Lung microvascular endothelial cell (primary cell): ENCODE results near the gene MRFAP1L1. TPM values are rescaled to one million over a fixed set of nuclear protein-coding genes. Genes with fewer than 3 reads are reported as not detected.
"Not testable (repeated sequence)": the region's sequence is repeated elsewhere in the genome, so short reads cannot be mapped to it uniquely, and the experiment has no call there.

Source experiments
- DNase-seq, 2 donors: peaks; one replicate each; pipeline versions ENCODE4 v3.0.0 to v3.0.0-alpha.2; 2010; ENCODE audit warnings: low read depth in 2 of 2
- total RNA-seq: library from RNA; depleted of rRNA; stranded (reverse); fragments of >200 nt; gene quantifications from 2 replicates; pipeline ENCODE4 v1.2.1, GENCODE V29; 2014

Gene MRFAP1L1
- total RNA-seq, 1 donor from 2014 or later: 40.1 TPM

GRCh38 chr4:6734165-6734786, 24.6 kb upstream of the MRFAP1L1 start:
- no peak for DNase-seq

DNA sequence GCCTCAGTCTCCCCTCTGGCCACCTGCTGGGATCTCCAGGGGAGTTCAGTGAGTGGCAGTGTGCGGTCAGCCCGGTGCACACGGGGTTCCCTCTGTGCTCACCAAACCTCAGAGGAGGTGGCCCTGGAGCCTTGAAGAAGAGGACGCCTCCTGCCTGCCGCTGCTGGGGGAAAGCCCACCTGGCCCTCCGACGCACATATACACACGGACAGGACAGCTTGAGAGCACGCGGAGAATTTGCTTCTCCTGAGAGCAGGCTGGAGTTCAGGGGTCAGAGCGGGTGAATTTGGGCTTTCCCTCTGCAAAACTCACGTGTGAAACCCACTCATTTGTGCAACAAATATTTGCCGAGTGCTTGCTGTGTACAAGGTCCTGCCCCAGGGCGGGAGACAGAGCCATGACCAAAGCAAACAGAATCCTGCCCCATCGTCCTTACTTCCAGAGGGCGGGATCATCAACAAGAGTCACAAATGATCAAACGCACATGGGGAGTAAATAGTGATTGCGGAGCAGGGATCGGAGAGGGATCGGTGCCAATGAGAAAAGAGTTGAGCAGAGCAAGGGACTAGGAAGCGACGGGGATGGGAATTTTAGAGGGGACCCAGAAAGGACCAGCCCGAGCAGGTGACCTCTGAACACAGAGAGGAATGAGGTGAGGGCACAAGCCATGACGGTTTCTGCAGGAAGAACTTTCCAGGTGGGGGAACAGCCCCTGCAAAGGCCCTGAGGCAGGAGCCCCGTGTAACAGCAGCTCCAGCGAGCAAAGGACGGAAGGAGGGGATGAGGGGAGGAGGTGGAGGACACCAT, 23.9 kb upstream of the MRFAP1L1 start:
- no peak for DNase-seq

DNA sequence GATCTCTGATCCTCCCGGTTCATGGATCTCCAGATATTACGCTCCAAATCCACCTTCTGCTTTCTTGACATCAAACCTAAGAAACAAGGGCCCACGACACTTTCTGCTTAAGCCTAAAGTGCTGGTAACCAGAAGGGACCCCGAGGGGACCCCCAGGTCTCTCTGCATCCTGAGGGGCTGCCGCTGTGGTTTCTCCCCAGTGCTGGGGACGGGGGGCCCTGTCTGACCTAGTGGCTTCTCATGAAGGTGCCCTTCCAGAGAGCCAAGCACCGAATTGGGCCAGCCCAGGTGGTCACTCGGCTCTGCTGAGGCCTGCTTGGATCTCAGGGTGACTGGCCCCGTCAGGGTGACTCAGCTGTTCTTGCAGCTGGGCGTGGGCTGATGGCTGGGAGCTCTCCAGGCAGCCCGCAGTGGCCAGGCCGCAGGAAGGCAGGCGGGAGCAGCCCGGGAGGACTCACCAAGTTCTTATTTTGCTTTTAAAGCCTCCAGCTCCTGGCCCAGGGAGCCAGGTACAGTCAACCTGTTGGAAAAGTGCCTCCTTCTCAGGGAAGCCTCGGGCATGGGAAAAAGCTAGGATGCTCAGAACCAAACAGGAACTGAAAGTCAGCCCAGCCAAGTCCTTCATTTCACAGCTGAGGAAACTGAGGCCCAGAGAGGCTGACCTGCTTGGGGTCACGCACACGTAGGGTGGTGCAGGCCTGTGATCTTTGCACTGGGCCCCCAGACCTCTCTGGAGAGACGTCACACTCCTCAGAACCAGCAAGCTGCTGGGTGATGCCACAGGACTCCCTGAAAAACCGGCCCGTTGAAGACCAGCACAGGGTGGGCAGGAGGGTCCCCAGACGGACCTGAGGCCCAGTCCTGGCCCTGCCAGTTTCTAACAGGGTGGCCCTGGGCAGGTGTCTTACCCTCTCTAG, 23.0 kb upstream of the MRFAP1L1 start:
- peak; percentile 56 to 87 for DNase-seq

- no peak for DNase-seq
Measured at GRCh38 chr4:6731780-6732179, 22.1 kb upstream of the MRFAP1L1 start.

GRCh38 chr4:6731318-6731675, 21.6 kb upstream of the MRFAP1L1 start:
- DNase-seq: no peak

GRCh38 chr4:6730603-6731317, 21.1 kb upstream of the MRFAP1L1 start:
- DNase-seq: no peak

GRCh38 chr4:6728320-6729029, 18.8 kb upstream of the MRFAP1L1 start:
- DNase-seq: no peak

- no peak for DNase-seq
Measured at GRCh38 chr4:6727943-6728250, 18.2 kb upstream of the MRFAP1L1 start.

GRCh38 chr4:6727081-6727942, 17.6 kb upstream of the MRFAP1L1 start:
- DNase-seq: no peak

DNA sequence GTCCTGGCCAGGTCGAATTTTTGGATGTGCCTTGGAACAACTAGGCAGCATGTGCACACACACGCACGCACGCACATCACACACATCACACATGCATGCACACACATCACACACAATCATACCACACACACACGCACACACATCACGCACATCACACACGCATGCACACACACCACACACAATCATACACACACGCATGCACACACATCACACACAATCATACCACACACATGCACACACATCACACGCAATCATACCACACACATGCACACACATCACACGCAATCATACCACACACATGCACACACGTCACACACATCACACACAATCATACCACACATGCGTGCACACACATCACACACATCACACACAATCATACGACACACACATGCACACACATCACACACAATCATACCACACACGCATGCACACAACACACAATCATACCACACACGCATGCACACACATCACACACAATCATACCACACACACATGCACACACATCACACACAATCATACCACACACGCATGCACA, 15.8 kb upstream of the MRFAP1L1 start:
- not testable (repeated sequence) for DNase-seq

- no peak for DNase-seq
Measured at GRCh38 chr4:6724421-6725111, 14.9 kb upstream of the MRFAP1L1 start.

DNA sequence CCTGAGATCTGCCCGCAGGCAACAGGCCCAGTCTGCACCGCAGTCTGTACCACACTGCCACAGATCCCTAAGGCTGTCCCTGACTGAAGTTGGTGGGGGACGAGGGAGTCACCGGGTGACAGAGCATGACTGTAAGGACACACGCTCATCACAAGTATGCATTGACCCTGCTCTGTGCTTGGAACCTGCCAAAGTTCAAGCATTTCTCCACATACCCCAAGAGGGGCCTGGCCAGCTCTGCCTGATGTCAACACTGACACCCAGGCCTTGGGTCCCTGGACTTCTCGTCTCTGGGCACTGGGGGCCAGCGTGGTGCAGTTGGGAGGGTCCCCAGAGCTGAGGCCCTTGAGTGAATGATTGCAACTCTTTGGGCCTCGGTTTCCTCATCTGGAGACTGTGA, 14.2 kb upstream of the MRFAP1L1 start:
- no peak for DNase-seq

GRCh38 chr4:6722891-6723290, 13.2 kb upstream of the MRFAP1L1 start:
- DNase-seq: no peak

GRCh38 chr4:6721121-6721520, 11.5 kb upstream of the MRFAP1L1 start:
- DNase-seq: no peak

DNA sequence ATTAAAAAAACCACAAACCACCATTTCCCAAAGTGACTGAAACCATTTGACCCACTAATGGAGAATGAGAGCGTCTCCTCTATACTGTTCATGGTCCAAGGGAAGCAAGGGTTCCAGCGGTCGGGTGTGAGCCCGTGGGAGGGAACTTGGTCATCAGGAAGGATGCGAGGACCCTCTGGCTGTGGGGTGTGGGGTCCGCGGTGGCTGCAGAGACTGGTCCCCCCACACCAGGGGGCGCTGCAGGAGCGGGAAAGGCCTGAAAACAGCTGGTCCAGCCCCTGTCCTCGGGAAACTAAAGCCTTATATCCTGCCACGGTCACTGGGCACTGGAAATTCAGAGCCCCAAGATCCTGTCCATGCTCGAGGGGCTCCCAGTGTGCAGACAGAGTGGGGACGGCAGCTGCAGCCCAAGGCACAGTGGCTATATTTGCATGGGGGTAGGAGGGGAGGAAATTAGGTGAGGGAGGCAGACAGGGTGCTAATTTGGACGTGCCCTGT, 10.6 kb upstream of the MRFAP1L1 start:
- DNase-seq: peak; percentile 72 to 82

DNA sequence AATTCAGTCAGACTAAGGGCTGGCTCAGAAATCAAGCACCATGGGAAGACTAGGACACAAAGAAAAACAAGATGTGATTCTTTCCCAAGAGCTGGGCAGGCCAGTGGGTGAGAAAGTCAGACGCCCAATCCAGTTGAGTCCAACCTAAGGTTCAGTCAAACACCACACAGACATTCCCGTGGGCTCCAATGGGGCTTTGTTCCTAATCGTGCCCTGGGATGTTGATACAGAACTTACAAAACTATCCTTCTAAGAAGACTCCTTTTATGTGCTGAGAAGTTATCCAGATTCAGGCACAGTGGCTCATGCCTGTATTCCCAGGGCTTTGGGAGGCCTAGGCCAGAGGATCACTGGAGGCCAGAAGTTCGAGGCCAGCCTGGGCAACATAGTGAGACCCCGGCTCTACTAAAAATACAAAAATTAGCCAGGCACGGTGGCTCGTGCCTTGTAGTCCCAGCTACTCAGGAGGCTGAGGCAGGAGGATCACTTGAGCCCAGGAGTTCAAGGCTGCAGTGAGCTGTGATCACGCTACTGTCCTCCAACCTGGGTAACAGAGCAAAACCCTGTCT, 10.0 kb upstream of the MRFAP1L1 start:
- no peak for DNase-seq

- DNase-seq: no peak
Measured at GRCh38 chr4:6718932-6719610, 9.4 kb upstream of the MRFAP1L1 start.
